Activated naive CD8-positive, alpha-beta T cell treated with anti-CD3 and anti-CD28 coated beads, Interleukin-2, amount 10 ng/mL, durations not matched to agents 7 days and 5 days (primary cell): ENCODE measurements around the gene LNP1. TPM values are rescaled to one million over a fixed set of nuclear protein-coding genes. Genes with fewer than 3 reads are reported as not detected.

ENCODE experiments used
- ATAC-seq: fragments of 150-1000 bp; cut with Tn5 transposase; one replicate; pipeline ENCODE4 v1.10.0; 2021; ENCODE audit warnings: low read depth, moderate library complexity
- POLR2A ChIA-PET: fragments of 350-600 bp; sonication (Branson Sonifier 250); formaldehyde crosslinking; loops from one replicate; lab custom pipeline; 2021; ENCODE audit warnings: antibody characterized with exemption; lab: Charles Lee
- DNase-seq: peaks from one replicate; pipeline ENCODE4 v3.0.0; 2021
- H3K27ac Mint-ChIP-seq: one replicate; pipeline ENCODE4 v1.8.0; 2022; ENCODE audit warnings: mild to moderate bottlenecking, mixed read lengths
- H3K27me3 Mint-ChIP-seq: one replicate; pipeline ENCODE4 v1.8.0; 2022; ENCODE audit warnings: mild to moderate bottlenecking, moderate library complexity, mixed read lengths
- H3K36me3 Mint-ChIP-seq: one replicate; pipeline ENCODE4 v1.8.0; 2021; ENCODE audit warnings: mild to moderate bottlenecking, mixed read lengths
- H3K4me1 Mint-ChIP-seq: one replicate; pipeline ENCODE4 v1.8.0; 2021; ENCODE audit warnings: mixed read lengths
- H3K4me3 Mint-ChIP-seq: one replicate; pipeline ENCODE4 v1.8.0; 2022; ENCODE audit warnings: mild to moderate bottlenecking, moderate library complexity, mixed read lengths
- H3K9me3 Mint-ChIP-seq: one replicate; pipeline ENCODE4 v1.8.0; 2021; ENCODE audit warnings: mixed read lengths
- total RNA-seq, 2 experiments: library from RNA; stranded (reverse); gene quantifications; one replicate each; pipeline ENCODE4 v1.2.3, GENCODE V29; 2021

Gene LNP1
- total RNA-seq, 2 experiments from 2014 or later, result 1.1 to 1.8 TPM

- Mint-ChIP-seq H3K9me3 (no peaks in the 10 kb centered on the region), H3K36me3 (peaks cover 23% of the 10 kb centered on the region), H3K4me3 (no peak overlapping the region), H3K27me3 (no peaks in the 10 kb centered on the region), H3K27ac (no peak overlapping the region), H3K4me1 (no peaks in the 10 kb centered on the region)
- POLR2A ChIA-PET, result interaction anchor here (1.1 kb wide), 1 partner anchor 26 kb away, joined by 3 read pairs; no protein-coding TSS in a partner anchor
- ATAC-seq, result no peak
- DNase-seq, result no peak
Measured at GRCh38 chr3:100374521-100374920, 26.8 kb upstream of the LNP1 start.

DNA sequence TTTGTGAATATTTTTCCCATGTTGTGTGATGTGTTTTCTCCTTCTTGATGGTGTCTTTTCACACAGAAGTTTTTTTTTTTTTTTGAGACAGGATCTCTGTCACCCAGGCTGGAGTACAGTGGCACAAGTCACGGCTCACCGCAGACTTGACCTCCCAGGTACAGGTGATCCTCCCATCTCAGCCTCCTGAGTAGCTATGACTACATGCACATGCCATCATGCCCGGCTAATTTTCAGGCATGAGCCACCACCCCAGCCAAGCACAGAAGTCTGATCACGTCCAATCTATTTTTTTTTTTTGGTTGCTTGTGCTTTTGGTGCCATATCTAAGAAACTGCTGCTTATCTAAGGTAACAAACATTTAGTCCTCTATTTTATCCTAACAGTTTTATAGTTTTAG is 25.0 kb upstream of the LNP1 start:
- H3K4me3 Mint-ChIP-seq, result no peak overlapping the region
- POLR2A ChIA-PET, result interaction anchor here (0.5 kb wide), 1 partner anchor 9 kb away, joined by 3 read pairs; no protein-coding TSS in a partner anchor
- H3K4me1 Mint-ChIP-seq, result no peaks in the 10 kb centered on the region
- H3K9me3 Mint-ChIP-seq, result no peaks in the 10 kb centered on the region
- ATAC-seq, result no peak
- no peak overlapping the region for H3K27ac Mint-ChIP-seq
- no peak for DNase-seq
- peaks cover 36% of the 10 kb centered on the region for H3K36me3 Mint-ChIP-seq
- H3K27me3 Mint-ChIP-seq, result no peaks in the 10 kb centered on the region

DNA sequence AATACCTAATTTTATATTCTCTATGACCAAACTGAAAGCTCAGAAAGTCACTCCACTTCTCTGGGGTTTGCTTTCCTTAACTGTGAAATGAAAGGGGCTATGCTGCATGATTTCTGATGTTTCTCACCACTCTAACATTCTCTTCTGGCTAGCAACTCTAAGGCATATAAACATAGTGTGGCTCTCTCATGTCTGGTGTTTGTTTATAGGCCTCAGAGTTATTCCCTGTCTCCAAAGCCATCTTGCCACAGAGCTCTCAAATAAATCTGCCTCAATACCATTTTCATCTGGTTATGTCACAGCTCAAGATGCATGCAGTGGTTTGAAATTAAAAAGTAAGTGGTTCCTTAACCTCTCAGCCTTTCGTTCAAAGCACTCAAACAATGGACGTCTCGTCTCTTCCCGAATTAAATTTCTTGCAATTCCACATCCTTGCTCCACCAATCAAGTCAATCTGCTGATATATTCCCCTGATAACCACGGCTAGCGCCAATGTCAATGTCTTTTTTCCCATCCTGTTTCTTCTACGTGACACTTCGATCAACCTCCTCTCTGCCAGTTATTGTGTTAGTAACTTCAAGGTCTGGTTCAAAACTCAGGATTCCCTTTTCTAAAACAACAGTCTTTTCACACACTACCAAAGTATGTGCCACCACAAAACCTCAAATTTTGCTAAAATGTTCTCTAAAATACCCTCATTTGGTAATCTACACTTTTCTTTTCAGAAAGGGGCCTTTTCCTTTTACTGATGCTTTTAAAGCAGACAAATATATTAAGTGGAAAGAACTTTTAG is 16.4 kb upstream of the LNP1 start:
- ATAC-seq (no peak), DNase-seq (no peak)
- POLR2A ChIA-PET, result no interaction called here
- no peak overlapping the region for H3K4me3 Mint-ChIP-seq
- no peak overlapping the region for H3K27ac Mint-ChIP-seq
- no peaks in the 10 kb centered on the region for H3K27me3 Mint-ChIP-seq
- H3K4me1 Mint-ChIP-seq, result peaks cover 8% of the 10 kb centered on the region
- H3K9me3 Mint-ChIP-seq, result peaks cover 6% of the 10 kb centered on the region
- peaks cover 47% of the 10 kb centered on the region for H3K36me3 Mint-ChIP-seq

DNA sequence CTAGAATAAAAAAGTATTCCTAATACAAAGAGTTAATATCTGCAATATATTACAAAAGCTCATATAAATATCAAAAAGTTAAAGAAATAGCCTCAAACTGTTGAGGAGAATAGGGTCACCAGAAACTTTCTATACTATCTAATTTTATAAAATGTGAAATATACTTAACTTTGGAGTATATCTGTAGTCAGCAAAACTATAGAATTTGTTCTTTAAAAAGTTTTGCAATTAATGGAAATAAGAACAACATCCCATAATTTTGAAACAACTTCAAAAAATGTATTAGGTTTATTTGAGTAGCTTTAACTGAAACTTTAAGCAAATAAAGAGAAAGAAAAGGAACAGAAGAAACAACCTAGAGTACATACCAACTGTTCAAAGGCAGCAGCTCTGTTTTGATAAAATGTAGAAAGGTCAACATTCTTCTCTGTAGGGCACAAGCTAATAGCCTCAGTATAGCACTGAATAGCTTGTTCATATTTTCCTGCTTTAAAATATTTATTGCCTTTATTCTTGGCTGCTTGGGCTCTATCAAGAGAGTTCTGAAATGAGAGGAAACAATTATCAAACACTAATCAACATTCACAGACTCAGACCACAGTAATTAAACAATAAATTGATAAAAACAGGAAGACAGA is 14.8 kb upstream of the LNP1 start:
- H3K27ac Mint-ChIP-seq, result no peak overlapping the region
- DNase-seq (no peak), ATAC-seq (no peak)
- peaks cover 6% of the 10 kb centered on the region for H3K9me3 Mint-ChIP-seq
- no peak overlapping the region for H3K4me3 Mint-ChIP-seq
- H3K4me1 Mint-ChIP-seq, result peaks cover 8% of the 10 kb centered on the region
- H3K27me3 Mint-ChIP-seq, result no peaks in the 10 kb centered on the region
- POLR2A ChIA-PET, result interaction anchor here (0.6 to 1.0 kb wide), 2 partner anchors 15 to 1361 kb away, joined by 3 to 4 read pairs; partner anchors contain the start of genes LNP1 and TOMM70
- peaks cover 42% of the 10 kb centered on the region for H3K36me3 Mint-ChIP-seq

DNA sequence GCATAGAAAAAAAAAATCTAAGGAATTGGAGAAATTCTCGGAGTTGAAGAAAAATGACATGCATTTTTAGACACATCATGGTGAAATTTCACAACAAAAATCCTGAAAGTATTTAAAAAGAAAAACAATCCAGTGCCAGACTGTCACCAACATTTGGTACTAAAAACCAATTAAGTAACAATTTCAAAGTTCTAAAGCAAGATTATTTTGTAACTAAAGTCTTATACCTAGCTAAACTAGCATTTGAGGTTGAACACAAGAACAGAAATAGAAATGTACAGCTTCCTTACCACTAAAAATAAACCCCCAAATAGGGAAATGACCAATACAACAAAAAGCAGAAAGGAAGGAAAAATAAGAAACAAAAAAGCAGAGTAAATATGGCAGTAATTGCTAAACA is 12.3 kb upstream of the LNP1 start:
- POLR2A ChIA-PET, result interaction anchor here (0.7 kb wide), 1 partner anchor 12 kb away, joined by 3 read pairs; the partner anchor contains the start of genes LNP1 and TOMM70
- no peak for ATAC-seq

DNA sequence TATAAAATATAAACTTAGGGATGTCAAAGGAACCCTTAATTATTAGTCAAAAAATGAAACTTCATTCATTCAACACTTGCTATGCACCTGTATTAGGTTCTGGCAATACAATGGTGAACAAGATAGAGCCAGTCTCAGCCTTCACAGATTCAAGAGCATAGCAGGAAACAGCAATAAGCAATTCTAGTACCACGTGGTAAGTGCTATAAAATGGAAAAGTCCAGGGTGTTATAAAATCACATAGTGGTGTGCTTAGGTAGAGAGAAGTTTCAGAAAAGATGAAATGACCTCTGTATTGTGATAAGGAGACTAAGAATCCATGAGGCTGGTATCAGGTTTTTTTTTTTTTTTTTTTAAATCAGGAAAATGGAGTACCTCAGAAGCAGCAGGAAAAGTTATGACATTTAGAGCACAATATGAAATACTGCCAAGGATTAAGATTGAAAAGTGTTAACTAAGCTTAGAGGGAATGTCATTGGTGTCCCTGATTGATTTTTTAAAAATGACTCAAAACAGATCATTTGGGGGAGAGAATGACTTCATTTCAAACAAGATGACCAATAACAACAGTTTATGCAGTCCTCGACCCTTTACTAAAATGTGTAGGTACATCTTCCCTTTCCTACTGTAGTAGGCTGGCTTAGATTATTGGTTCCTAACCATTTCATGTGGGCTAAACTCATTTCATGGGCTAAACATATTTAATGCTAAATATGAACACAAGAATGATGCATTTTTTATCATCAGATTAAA is 5.5 kb upstream of the LNP1 start:
- POLR2A ChIA-PET, result no interaction called here
- H3K4me1 Mint-ChIP-seq, result peaks cover 41% of the 10 kb centered on the region

More for the DNA sequence above, 12.3 kb upstream of the LNP1 start:
- no peak for DNase-seq
- H3K4me3 Mint-ChIP-seq, result no peak overlapping the region
- no peak overlapping the region for H3K27ac Mint-ChIP-seq
- H3K27me3 Mint-ChIP-seq, result no peaks in the 10 kb centered on the region
- peaks cover 14% of the 10 kb centered on the region for H3K4me1 Mint-ChIP-seq
- peaks cover 6% of the 10 kb centered on the region for H3K9me3 Mint-ChIP-seq
- H3K36me3 Mint-ChIP-seq, result peaks cover 41% of the 10 kb centered on the region

GRCh38 chr3:100396967-100397366 is 4.4 kb upstream of the LNP1 start:
- Mint-ChIP-seq H3K27ac (no peak overlapping the region), H3K27me3 (no peaks in the 10 kb centered on the region), H3K4me3 (no peak overlapping the region), H3K36me3 (peaks cover 12% of the 10 kb centered on the region), H3K9me3 (no peaks in the 10 kb centered on the region), H3K4me1 (peaks cover 44% of the 10 kb centered on the region)
- ATAC-seq, result no peak
- DNase-seq, result no peak
- POLR2A ChIA-PET, result no interaction called here

More for the DNA sequence above, 5.5 kb upstream of the LNP1 start:
- H3K4me3 Mint-ChIP-seq, result no peak overlapping the region
- no peak overlapping the region for H3K27ac Mint-ChIP-seq
- ATAC-seq (no peak), DNase-seq (no peak)
- peaks cover 12% of the 10 kb centered on the region for H3K36me3 Mint-ChIP-seq
- no peaks in the 10 kb centered on the region for H3K9me3 Mint-ChIP-seq
- H3K27me3 Mint-ChIP-seq, result no peaks in the 10 kb centered on the region

GRCh38 chr3:100399341-100400071 is 1.8 kb upstream of the LNP1 start:
- Mint-ChIP-seq H3K27ac (peak overlapping the region; percentile 95), H3K4me3 (peak overlapping the region; percentile 90), H3K36me3 (peaks cover 8% of the 10 kb centered on the region), H3K9me3 (no peaks in the 10 kb centered on the region), H3K4me1 (peaks cover 50% of the 10 kb centered on the region), H3K27me3 (no peaks in the 10 kb centered on the region)
- DNase-seq, result no peak
- no peak for ATAC-seq
- POLR2A ChIA-PET, result interaction anchor here (1.1 to 1.6 kb wide), 5 partner anchors 8 to 328 kb away, joined by 3 to 4 read pairs (median 3); partner anchors contain the start of gene NIT2

GRCh38 chr3:100400419-100400779 is 940 bp upstream of the LNP1 start:
- Mint-ChIP-seq H3K4me3 (peak overlapping the region; percentile 90), H3K4me1 (peaks cover 51% of the 10 kb centered on the region), H3K27ac (peak overlapping the region; percentile 95), H3K9me3 (peaks cover 2% of the 10 kb centered on the region), H3K27me3 (no peaks in the 10 kb centered on the region), H3K36me3 (peaks cover 7% of the 10 kb centered on the region)
- no peak for DNase-seq
- POLR2A ChIA-PET, result interaction anchor here (1.1 to 2.5 kb wide), 11 partner anchors 9 to 328 kb away, joined by 3 to 9 read pairs (median 4); partner anchors contain the start of genes NIT2, TFG and TMEM45A
- ATAC-seq, result peak; percentile 12

- Mint-ChIP-seq H3K4me3 (peak overlapping the region; percentile 90), H3K9me3 (peaks cover 2% of the 10 kb centered on the region), H3K4me1 (peaks cover 47% of the 10 kb centered on the region), H3K27ac (peak overlapping the region; percentile 95), H3K36me3 (peaks cover 8% of the 10 kb centered on the region), H3K27me3 (no peaks in the 10 kb centered on the region)
- ATAC-seq (peak; percentile 13), DNase-seq (no peak)
- POLR2A ChIA-PET, result interaction anchor here (0.7 to 2.5 kb wide), 16 partner anchors 8 to 589 kb away, joined by 3 to 9 read pairs (median 4); partner anchors contain the start of genes NIT2, TBC1D23, TFG and TMEM45A
Measured at GRCh38 chr3:100401674-100402041, 319 bp downstream of the LNP1 start.

DNA sequence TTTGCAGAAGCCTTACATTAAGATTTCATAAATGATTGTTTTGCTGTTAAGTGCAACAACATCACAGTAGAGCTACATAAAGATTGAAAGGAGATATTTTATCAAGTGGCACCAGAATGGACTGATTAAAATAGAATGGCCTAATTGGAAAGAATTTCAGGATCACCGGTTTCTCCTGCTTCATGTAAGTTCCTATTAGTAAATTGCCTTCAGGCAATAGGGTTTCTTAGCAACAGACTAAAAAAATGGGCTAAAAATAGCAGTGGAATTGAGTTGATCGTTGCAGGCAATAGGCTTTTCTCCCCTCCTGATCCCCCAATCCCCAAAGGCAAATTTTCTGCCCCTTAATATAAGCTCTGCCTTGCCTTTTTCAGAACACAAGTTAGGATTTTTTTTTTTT is 917 bp downstream of the LNP1 start:
- no peak for DNase-seq
- no peak for ATAC-seq
- POLR2A ChIA-PET, result interaction anchor here (0.6 to 2.5 kb wide), 6 partner anchors 54 to 308 kb away, joined by 3 to 9 read pairs (median 4); partner anchors contain the start of genes NIT2, TBC1D23 and TFG
- Mint-ChIP-seq H3K36me3 (peaks cover 11% of the 10 kb centered on the region), H3K4me3 (peak overlapping the region; percentile 90), H3K4me1 (peaks cover 47% of the 10 kb centered on the region), H3K27me3 (no peaks in the 10 kb centered on the region), H3K9me3 (peaks cover 4% of the 10 kb centered on the region), H3K27ac (peak overlapping the region; percentile 95)

- peaks cover 17% of the 10 kb centered on the region for H3K36me3 Mint-ChIP-seq
- ATAC-seq (no peak), DNase-seq (no peak)
- POLR2A ChIA-PET, result interaction anchor here (2.1 kb wide), 1 partner anchor 142 kb away, joined by 7 read pairs; the partner anchor contains the start of gene TBC1D23
- peaks cover 42% of the 10 kb centered on the region for H3K4me1 Mint-ChIP-seq
- peak overlapping the region; percentile 90 for H3K4me3 Mint-ChIP-seq
- peaks cover 9% of the 10 kb centered on the region for H3K9me3 Mint-ChIP-seq
- H3K27me3 Mint-ChIP-seq, result no peaks in the 10 kb centered on the region
- no peak overlapping the region for H3K27ac Mint-ChIP-seq
Measured at GRCh38 chr3:100402891-100403290, 1.6 kb downstream of the LNP1 start.
